NCI-H82 treated with DMSO at 0.1 percent for 48 hours (cell line): ENCODE measurements around the gene RELN.
A peak's percentile ranks its signal among the peaks of the same experiment; 100 is the strongest.
"Not testable (repeated sequence)": the region's sequence is repeated elsewhere in the genome, so short reads cannot be mapped to it uniquely, and the experiment has no call there.

Experiments used
- DNase-seq: peaks from one replicate; lab custom pipeline; 2025; ENCODE audit not compliant: unreplicated experiment; lab: John Stamatoyannopoulos, UW

Gene RELN

DNA sequence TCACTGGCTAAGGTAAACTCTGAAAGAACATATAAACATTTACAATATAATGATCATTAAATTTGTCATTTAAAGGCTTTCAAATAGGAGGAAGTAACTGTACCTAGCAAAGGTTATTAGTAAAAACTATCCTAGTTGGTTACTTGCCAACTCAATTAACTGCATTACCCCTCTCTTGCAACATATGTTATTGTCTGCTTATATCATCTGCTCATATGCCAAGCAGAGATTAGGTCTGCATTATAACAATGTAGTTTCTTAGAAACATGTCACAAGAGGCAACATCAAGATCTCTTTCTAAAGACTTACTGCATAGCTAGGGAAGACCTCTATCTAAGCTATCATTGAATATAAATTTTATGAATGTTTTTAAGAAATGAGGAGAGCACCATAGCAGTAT lies 132.5 kb downstream of the RELN start:
- peak; percentile 59 for DNase-seq

GRCh38 chr7:103855671-103856070 lies 133.8 kb downstream of the RELN start:
- peak; percentile 52 for DNase-seq

GRCh38 chr7:103854611-103855010 lies 134.8 kb downstream of the RELN start:
- DNase-seq = no peak

- DNase-seq = no peak
These were observed 138.1 kb downstream of the RELN start for GRCh38 chr7:103851357-103851756.

DNA sequence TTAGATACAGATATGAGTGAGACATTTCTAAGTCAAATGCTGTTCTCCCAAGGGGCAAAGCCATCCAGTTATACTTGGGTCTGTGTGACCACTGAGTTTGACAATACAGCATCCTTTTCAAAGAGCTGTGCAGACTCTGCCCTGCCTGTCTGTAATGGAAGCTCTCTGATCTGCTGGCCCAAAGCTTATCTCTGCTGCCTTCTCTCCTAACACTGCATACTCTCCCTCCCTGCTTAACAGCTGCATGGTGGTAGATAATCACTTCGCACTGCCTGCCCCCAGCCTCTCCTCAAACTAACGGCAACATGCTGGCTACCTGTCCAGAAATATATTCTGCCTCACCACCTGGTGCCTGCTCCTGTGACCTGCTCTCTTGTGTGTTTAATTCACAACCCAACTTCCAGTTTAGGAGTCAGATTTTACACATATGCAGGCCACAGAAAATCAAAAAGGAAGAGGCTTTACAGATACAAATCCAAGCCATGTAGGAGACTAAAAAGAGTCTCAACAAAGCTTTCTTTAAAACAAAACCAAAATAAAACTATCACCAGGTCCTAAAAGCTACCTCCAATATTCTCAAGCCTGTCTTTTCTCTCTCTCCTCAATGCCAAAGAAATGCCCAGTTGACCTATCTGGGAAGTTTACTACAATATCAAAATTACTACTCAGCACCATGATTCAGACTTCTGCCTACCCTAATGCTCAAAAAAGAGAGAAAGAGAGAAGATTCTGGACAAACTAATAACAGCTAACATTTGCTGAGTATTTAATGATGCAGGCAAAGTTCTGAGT lies 145.6 kb downstream of the RELN start:
- peak; percentile 34 for DNase-seq

GRCh38 chr7:103833401-103833800 lies 156.1 kb downstream of the RELN start:
- no peak for DNase-seq

DNA sequence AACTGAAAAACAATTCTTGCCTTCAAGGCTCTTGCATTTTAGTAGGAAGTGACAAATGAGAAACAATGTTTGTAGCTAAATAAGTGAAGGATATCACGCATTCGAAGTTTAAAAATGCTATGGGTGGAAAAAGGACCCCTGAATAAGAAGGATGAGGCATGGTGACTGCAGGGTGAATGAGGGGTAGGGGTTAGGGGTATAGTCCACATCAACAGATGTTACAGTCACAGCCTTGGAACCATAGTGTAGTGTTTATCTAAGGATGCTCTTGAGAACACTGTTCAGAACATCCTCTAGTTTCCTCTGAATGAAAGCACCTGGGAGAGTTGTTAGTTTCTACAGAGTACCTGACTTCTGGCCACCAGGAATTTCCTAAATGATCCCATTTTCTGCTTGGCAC lies 157.0 kb downstream of the RELN start:
- DNase-seq = no peak

DNA sequence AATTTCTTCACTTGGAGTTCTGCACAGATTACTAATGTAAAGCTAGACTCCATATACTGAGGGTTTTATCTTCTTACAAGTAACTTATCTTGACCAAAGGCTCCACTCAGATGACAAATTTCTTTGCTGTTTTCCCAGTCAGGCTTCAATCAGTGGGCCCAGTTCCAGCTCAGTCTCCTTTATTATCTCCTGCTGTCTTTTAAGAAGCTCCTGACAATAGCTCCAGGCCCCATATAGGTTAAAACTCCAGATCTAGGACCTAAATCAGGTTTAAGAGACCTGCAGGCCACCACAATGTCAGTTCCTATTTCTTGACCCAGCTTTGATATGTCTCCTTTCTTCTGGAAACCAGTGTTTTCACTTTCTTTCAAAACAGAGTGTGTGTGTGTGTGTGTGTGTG lies 165.2 kb downstream of the RELN start:
- no peak for DNase-seq

DNA sequence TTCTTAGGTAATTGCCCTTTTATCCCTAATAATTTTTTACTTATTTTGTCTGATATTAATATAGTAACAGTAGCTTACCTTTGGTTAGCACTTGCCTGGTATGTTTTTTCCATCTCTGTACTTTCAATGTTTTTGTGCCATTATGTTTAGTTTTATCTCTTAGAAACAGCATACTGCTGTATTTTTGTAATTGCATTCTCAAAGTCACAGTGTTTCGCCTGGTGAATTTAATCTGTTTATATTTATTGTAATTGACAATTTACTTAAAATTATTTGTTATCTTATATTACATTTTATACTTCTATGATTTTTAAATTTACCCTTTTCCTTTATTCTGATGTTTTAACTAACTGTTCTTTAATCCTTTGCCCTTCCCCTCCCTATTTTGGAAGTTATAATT lies 166.4 kb downstream of the RELN start:
- no peak for DNase-seq

- DNase-seq = peak; percentile 77
These were observed 168.4 kb downstream of the RELN start for GRCh38 chr7:103821092-103821491.

- DNase-seq = not testable (repeated sequence)
These were observed 173.5 kb downstream of the RELN start for GRCh38 chr7:103815972-103816371.

DNA sequence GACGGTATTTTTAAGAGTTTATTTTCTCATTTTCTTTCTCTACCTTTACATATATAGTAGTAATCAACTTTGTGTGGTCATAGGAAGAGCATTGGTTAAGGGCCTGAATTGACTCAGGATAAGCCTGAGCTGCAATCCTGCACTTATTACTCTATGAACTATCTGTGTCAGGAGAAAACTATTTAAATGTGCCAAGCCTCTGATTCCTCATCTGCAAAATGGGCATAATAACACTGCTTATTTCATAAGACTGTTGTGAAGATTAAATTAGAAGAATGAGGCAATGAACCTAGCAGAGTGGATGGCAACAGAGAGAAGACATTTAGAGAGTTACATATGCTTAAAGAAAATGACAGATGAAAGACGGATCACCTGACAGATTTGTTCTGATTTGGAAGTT lies 175.5 kb downstream of the RELN start:
- no peak for DNase-seq

GRCh38 chr7:103811997-103812396 lies 177.5 kb downstream of the RELN start:
- DNase-seq = no peak

- DNase-seq = no peak
These were observed 178.2 kb downstream of the RELN start for GRCh38 chr7:103811290-103811689.

- no peak for DNase-seq
These were observed 179.2 kb downstream of the RELN start for GRCh38 chr7:103810112-103810744.

GRCh38 chr7:103809229-103809994 lies 180.0 kb downstream of the RELN start:
- DNase-seq = no peak

DNA sequence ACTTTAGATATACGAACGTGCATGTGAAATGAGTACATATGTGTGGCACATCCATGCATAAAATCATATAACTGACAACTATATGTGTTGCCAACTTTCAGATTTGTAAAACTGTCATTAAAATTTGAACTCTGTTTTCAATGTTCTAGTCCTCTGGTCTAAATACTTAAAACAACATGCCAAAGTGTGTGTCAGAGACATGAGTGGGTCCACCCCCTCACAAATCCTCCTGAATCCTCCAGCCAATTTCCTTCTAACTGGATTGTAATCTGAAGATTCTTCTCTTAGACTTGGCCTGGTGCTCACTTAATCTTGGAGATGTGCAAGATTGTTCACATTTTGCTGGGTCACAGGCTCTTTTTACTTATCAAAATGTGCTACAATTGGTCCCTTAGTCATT lies 184.1 kb downstream of the RELN start:
- DNase-seq = no peak

DNA sequence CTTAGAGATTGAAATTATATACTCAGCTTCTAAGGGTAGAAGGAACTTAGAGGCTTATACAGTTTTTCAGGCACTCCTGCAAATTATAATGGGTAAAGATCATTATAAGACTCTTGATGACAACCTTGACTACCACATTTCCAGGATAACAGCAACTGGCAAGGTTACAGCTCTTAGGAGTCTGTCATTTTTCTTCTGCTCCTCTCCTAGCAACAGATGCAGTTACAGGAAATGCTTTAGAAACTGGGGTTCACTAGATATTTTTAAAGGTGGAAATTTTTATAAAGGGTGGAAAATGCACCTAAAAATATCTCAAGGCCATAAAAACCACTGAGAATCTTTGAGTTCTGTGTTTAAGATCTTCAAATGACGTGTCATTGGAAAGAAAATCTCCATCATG lies 185.8 kb downstream of the RELN start:
- no peak for DNase-seq

GRCh38 chr7:103799298-103799697 lies 190.2 kb downstream of the RELN start:
- DNase-seq = no peak

DNA sequence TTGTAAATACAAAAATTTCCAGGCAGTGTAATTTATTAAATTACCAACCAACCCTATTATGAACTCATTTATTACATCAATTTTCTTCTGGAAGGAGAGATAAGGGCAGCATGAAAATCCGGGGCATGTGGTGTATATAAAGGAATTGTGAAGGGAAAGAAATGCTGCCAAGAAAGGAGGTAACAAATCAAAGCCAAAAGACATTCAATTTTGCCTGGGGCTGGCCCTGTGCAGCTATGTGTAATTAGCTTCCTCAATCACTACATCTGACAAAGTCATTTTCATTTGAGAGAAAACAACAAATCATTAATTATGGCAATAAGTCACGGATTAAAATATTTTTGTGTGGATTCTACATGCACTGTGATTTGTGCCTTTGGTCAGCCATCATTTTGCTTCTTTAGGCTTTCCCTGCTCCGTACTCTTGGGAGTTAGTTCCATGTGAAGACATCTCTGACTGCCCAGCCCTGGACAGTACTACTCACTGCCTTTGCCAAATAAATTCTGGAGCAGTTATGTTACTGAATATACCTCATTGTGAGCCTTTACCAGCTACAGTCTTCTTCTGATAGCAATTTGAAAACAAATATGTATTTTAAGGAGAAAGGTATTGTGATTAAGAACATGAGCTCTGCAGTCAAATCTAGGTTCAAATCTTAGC lies 191.7 kb downstream of the RELN start:
- no peak for DNase-seq

GRCh38 chr7:103796327-103796962 lies 193.0 kb downstream of the RELN start:
- no peak for DNase-seq
